GDM1 (cell line): ENCODE measurements around the gene INPP4B.
A peak's percentile ranks its signal among the peaks of the same experiment; 100 is the strongest.

ENCODE experiments used
- DNase-seq: peaks from one replicate; lab custom pipeline; 2025; lab: John Stamatoyannopoulos, UW

INPP4B gene

GRCh38 chr4:142846108-142846728, at the start of gene INPP4B:
TSS of gene INPP4B (minus strand) at chr4:142846301.
- DNase-seq: peak; percentile 31

GRCh38 chr4:142893012-142893411, 46.9 kb upstream of the INPP4B start:
- no peak for DNase-seq

GRCh38 chr4:142886566-142886965, 40.5 kb upstream of the INPP4B start:
- DNase-seq: no peak

GRCh38 chr4:142883040-142883832, 37.1 kb upstream of the INPP4B start:
- DNase-seq: peak; percentile 10

GRCh38 chr4:142882159-142882558, 36.1 kb upstream of the INPP4B start:
- no peak for DNase-seq

- DNase-seq: no peak
Measured at GRCh38 chr4:142881331-142881730, 35.2 kb upstream of the INPP4B start.

GRCh38 chr4:142875117-142875516, 29.0 kb upstream of the INPP4B start:
- DNase-seq: no peak

- DNase-seq: no peak
Measured at GRCh38 chr4:142874684-142875083, 28.6 kb upstream of the INPP4B start.

GRCh38 chr4:142866685-142867084, 20.6 kb upstream of the INPP4B start:
- DNase-seq: no peak

GRCh38 chr4:142861351-142861750, 15.2 kb upstream of the INPP4B start:
- DNase-seq: peak; percentile 27

GRCh38 chr4:142858965-142859364, 12.9 kb upstream of the INPP4B start:
- no peak for DNase-seq

- DNase-seq: no peak
Measured at GRCh38 chr4:142858446-142858845, 12.3 kb upstream of the INPP4B start.

GRCh38 chr4:142856576-142856975, 10.5 kb upstream of the INPP4B start:
- no peak for DNase-seq

GRCh38 chr4:142850478-142850877, 4.4 kb upstream of the INPP4B start:
- DNase-seq: no peak

- no peak for DNase-seq
Measured at GRCh38 chr4:142846729-142847596, 862 bp upstream of the INPP4B start.

GRCh38 chr4:142845293-142846107, 601 bp downstream of the INPP4B start:
- DNase-seq: no peak

GRCh38 chr4:142844782-142845181, 1.3 kb downstream of the INPP4B start:
- no peak for DNase-seq

- peak; percentile 28 for DNase-seq
Measured at GRCh38 chr4:142840516-142841123, 5.5 kb downstream of the INPP4B start.

- DNase-seq: no peak
Measured at GRCh38 chr4:142838778-142839177, 7.3 kb downstream of the INPP4B start.

- no peak for DNase-seq
Measured at GRCh38 chr4:142832022-142832421, 14.1 kb downstream of the INPP4B start.

- DNase-seq: no peak
Measured at GRCh38 chr4:142826503-142827241, 19.4 kb downstream of the INPP4B start.
